K562 (cell line): ENCODE measurements around the gene CDIPT. TPM values are rescaled to one million over a fixed set of nuclear protein-coding genes. Genes with fewer than 3 reads are reported as not detected.

Experiments used
- ATAC-seq: fragments of 200-7000 bp; cut with Tn5 transposase; 3 replicates; pipeline ENCODE4 v1.9.1; 2020; ENCODE audit warnings: moderate library complexity
- BruUV-seq: library from RNA; stranded (reverse); fragments of 400-500 nt; replicated peaks from 2 replicates; lab custom pipeline; 2021; lab: Mats Ljungman, UMichigan
- CTCF ChIA-PET: fragments of 300-600 bp; formaldehyde crosslinking; extraction: SDS; loops from one replicate; lab custom pipeline; 2021; ENCODE audit warnings: low intra/inter-chr PET ratio; lab: Yijun Ruan, JAX
- POLR2A ChIA-PET: fragments of 300-600, 350-650 bp; sonication (Branson Sonifier 250); formaldehyde crosslinking; extraction: SDS; loops from one replicate; lab custom pipeline; 2021; ENCODE audit warnings: antibody characterized with exemption, inconsistent platforms; lab: Yijun Ruan, JAX
- DNase-seq, 4 experiments: peaks; one replicate each; pipeline versions ENCODE4 v3.0.0 to v3.0.0-alpha.2; 2011 to 2018; ENCODE audit warnings: low spot score in 3 of 4, mixed read lengths in 3 of 4; ENCODE audit errors: extremely low read depth in 1 of 4
- FAIRE-seq: peaks from 2 replicates; lab custom pipeline; 2011; peaks lifted over from hg19 to GRCh38; lab: Jason Lieb, UNC
- H2AFZ ChIP-seq: 2 replicates; pipeline ENCODE4 v1.6.0; 2011; ENCODE audit warnings: low read depth, low read length, control low read depth, inconsistent platforms
- H3K27ac ChIP-seq: fragments of 200-600 bp; 3 replicates; pipeline ENCODE4 v1.8.0; 2011; ENCODE audit warnings: low read depth, mild to moderate bottlenecking, control low read depth, inconsistent platforms, low read length, moderate library complexity, mixed read lengths; ENCODE audit errors: extremely low read depth
- H3K27me3 ChIP-seq, 2 experiments: fragments of 300-600 bp in 1 of 2; 2 replicates in 1 of 2; 3 replicates in 1 of 2; pipeline versions ENCODE4 v1.6.0 to v1.8.0; 2011; ENCODE audit warnings: inconsistent platforms in 2 of 2, low read length in 2 of 2, mild to moderate bottlenecking in 1 of 2, mixed read lengths in 1 of 2, moderate library complexity in 1 of 2; ENCODE audit not compliant: control insufficient read depth in 2 of 2, insufficient read depth in 2 of 2
- H3K36me3 ChIP-seq: fragments of 300-600 bp; 3 replicates; pipeline ENCODE4 v1.8.0; 2011; ENCODE audit warnings: mild to moderate bottlenecking, low read length, inconsistent platforms; ENCODE audit not compliant: control insufficient read depth, insufficient read depth
- H3K4me1 ChIP-seq, 2 experiments: fragments of 200-600 bp in 1 of 2; replicated peaks in 1 of 2; 2 replicates in 1 of 2; 3 replicates in 1 of 2; pipeline versions ENCODE4 v1.5.1 to v1.8.0; 2011; ENCODE audit warnings: inconsistent platforms in 2 of 2, low read length in 2 of 2, mild to moderate bottlenecking in 1 of 2, mixed read lengths in 1 of 2, moderate library complexity in 1 of 2; ENCODE audit not compliant: control insufficient read depth in 2 of 2, insufficient read depth in 2 of 2
- H3K4me2 ChIP-seq: 2 replicates; pipeline ENCODE4 v1.6.1; 2011; ENCODE audit warnings: low read length, control low read depth, inconsistent platforms, mixed read lengths; ENCODE audit not compliant: insufficient read depth
- H3K4me3 ChIP-seq: fragments of 200-600 bp; sonication (generic), shearing (Covaris generic); 2 replicates; pipeline ENCODE4 v1.5.1; 2016; ENCODE audit warnings: control low read depth, inconsistent platforms
- H3K79me2 ChIP-seq: fragments of 200-600 bp; 3 replicates; pipeline ENCODE4 v1.8.0; 2011; ENCODE audit warnings: low read length, inconsistent platforms; ENCODE audit not compliant: control insufficient read depth, insufficient read depth
- H3K9ac ChIP-seq, 2 experiments: 2 replicates each; pipeline versions ENCODE4 v1.6.0 to v1.6.1; 2011; ENCODE audit warnings: low read depth in 2 of 2, low read length in 2 of 2, control low read depth in 1 of 2, inconsistent platforms in 1 of 2, mild to moderate bottlenecking in 1 of 2, mixed read lengths in 1 of 2; ENCODE audit not compliant: insufficient read depth in 1 of 2
- H3K9me1 ChIP-seq: one replicate; pipeline ENCODE4 v1.6.0; 2011; ENCODE audit warnings: inconsistent platforms, mild to moderate bottlenecking, low read length, moderate library complexity; ENCODE audit not compliant: control insufficient read depth, insufficient read depth
- H3K9me3 ChIP-seq: replicated peaks from 2 replicates; pipeline ENCODE4 v1.5.1; 2011; ENCODE audit warnings: low read depth, low read length, inconsistent platforms; ENCODE audit not compliant: control insufficient read depth, insufficient read depth
- H4K20me1 ChIP-seq: replicated peaks from 2 replicates; pipeline ENCODE4 v1.6.1; 2011; ENCODE audit warnings: low read length, inconsistent platforms, mixed read lengths; ENCODE audit not compliant: control insufficient read depth, insufficient read depth
- HDAC8 ChIP-seq: fragments of 450-650 bp; IDR thresholded peaks from 2 replicates; pipeline ENCODE4 v1.6.1; 2016; ENCODE audit warnings: mild to moderate bottlenecking, missing genetic modification characterization, moderate library complexity, missing compliant biosample characterization
- KLF13 ChIP-seq: fragments of 450-650 bp; IDR thresholded peaks from 2 replicates; pipeline ENCODE4 v1.6.1; 2016; ENCODE audit warnings: missing genetic modification characterization, low read depth, mild to moderate bottlenecking, missing compliant biosample characterization, moderate library complexity, borderline replicate concordance
- MAZ ChIP-seq, 2 experiments: fragments of 450-650 bp in 1 of 2; sonication (generic) in 1 of 2; formaldehyde crosslinking; IDR thresholded peaks in 1 of 2; conservative IDR thresholded peaks in 1 of 2; 2 replicates each; pipeline versions ENCODE4 v1.4.0 to v1.5.0; 2020; ENCODE audit warnings: mild to moderate bottlenecking in 1 of 2, missing genetic modification reagents in 1 of 2
- NBN ChIP-seq: fragments of 450-650 bp; IDR thresholded peaks from 2 replicates; pipeline ENCODE4 v1.6.1; 2016; ENCODE audit warnings: low read depth, mild to moderate bottlenecking
- NFIC ChIP-seq: fragments of 450-650 bp; IDR thresholded peaks from 2 replicates; pipeline ENCODE4 v1.6.1; 2017; ENCODE audit warnings: mild to moderate bottlenecking, inconsistent platforms
- NR1H2 ChIP-seq: sonication (generic); formaldehyde crosslinking; IDR thresholded peaks from 2 replicates; pipeline ENCODE4 v1.4.0; 2020; ENCODE audit warnings: mild to moderate bottlenecking, missing genetic modification reagents
- PCBP1 ChIP-seq: fragments of 200-400 bp; formaldehyde crosslinking; IDR thresholded peaks from 2 replicates; pipeline ENCODE4 v1.6.1; 2018; ENCODE audit warnings: mild to moderate bottlenecking, low read depth, low read length; ENCODE audit not compliant: poor library complexity, severe bottlenecking
- POLR2AphosphoS2 ChIP-seq: IDR thresholded peaks from 2 replicates; pipeline ENCODE4 v1.6.1; 2012; ENCODE audit warnings: low read length, improper control_type of control experiment
- RBM15 ChIP-seq: fragments of 200-400 bp; formaldehyde crosslinking; IDR thresholded peaks from 2 replicates; pipeline ENCODE4 v1.6.1; 2018; ENCODE audit warnings: mild to moderate bottlenecking, low read length, moderate library complexity; ENCODE audit not compliant: insufficient read depth
- SMAD1 ChIP-seq: fragments of 150-350 bp; IDR thresholded peaks from 2 replicates; pipeline ENCODE4 v1.6.1; 2014; ENCODE audit warnings: low read length, low read depth; ENCODE audit not compliant: partially characterized antibody
- SMAD2 ChIP-seq: fragments of 150-350 bp; IDR thresholded peaks from 2 replicates; pipeline ENCODE4 v1.6.1; 2014; ENCODE audit warnings: low read depth, mild to moderate bottlenecking, low read length
- STAT5B ChIP-seq: fragments of 250-450 bp; sonication (Bioruptor Pico); IDR thresholded peaks from 2 replicates; pipeline ENCODE4 v1.8.0; 2021; ENCODE audit warnings: mild to moderate bottlenecking, inconsistent platforms
- ZKSCAN3 ChIP-seq: fragments of 250-450 bp; sonication (Bioruptor Pico); IDR thresholded peaks from 2 replicates; pipeline ENCODE4 v1.4.0; 2020
- ZNF174 ChIP-seq: fragments of 250-450 bp; sonication (Bioruptor Pico); IDR thresholded peaks from 2 replicates; pipeline ENCODE4 v1.4.0; 2020; ENCODE audit warnings: mild to moderate bottlenecking
- ZNF445 ChIP-seq: fragments of 250-450 bp; sonication (Bioruptor Pico); IDR thresholded peaks from 2 replicates; pipeline ENCODE4 v1.4.0; 2020; ENCODE audit warnings: low read depth, mild to moderate bottlenecking, moderate library complexity
- WGBS: fragments of 100-300 bp; shearing (Covaris generic); methylation state at CpG from one replicate; pipeline ENCODE4 v1.1.6; 2016; ENCODE audit warnings: low coverage, mixed read lengths; ENCODE audit not compliant: insufficient coverage; ENCODE audit errors: missing lambda C conversion rate; 5-methylcytosine and 5-hydroxymethylcytosine counted together
- in situ Hi-C: fragments of 300-500 bp; cut with MboI; formaldehyde crosslinking; loops from 4 replicates; pipeline ENCODE4 v1.15.0; 2018; ENCODE audit warnings: inconsistent platforms, mixed read lengths
- intact Hi-C: fragments of 100-400 bp; cut with micrococcal nuclease; formaldehyde crosslinking; loops from 2 replicates; pipeline ENCODE4 v1.14.2; 2022
- polyA plus RNA-seq, 8 experiments: library from polyadenylated mRNA; depleted of rRNA in 4 of 8; stranded (reverse) in 5 of 8; unstranded in 3 of 8; fragments of >200 nt; fragmentation: Nextera tagmentation in 2 of 8; fragmentation: Illumina TruSeq in 1 of 8; extraction: Ambion mirVana in 2 of 8; extraction: Trizol in 1 of 8; gene quantifications; 2 replicates each; pipeline versions ENCODE4 v1.2.1 to v1.2.3, GENCODE V29; 2011 to 2014; ENCODE audit warnings: inconsistent platforms in 1 of 8, missing spikeins in 1 of 8
- total RNA-seq, 7 experiments: library from RNA; depleted of rRNA in 6 of 7; stranded (reverse); fragments of >200 nt in 6 of 7; fragmentation: Illumina TruSeq in 2 of 7; extraction: Trizol in 2 of 7; gene quantifications; 2 replicates each; pipeline versions ENCODE4 v1.2.1 to v1.2.3, GENCODE V29; 2011 to 2021; ENCODE audit warnings: low replicate concordance in 1 of 7
- TF ChIP-seq, protein P1 (sequence below): fragments of 250-450 bp; sonication (Bioruptor Pico); IDR thresholded peaks from 2 replicates; pipeline ENCODE4 v1.8.0; 2021; ENCODE audit warnings: borderline replicate concordance, mild to moderate bottlenecking, moderate library complexity; ENCODE audit not compliant: poor library complexity, severe bottlenecking
- TF ChIP-seq, protein P2 (sequence below), 2 experiments: fragments of 450-650 bp in 1 of 2; IDR thresholded peaks; 2 replicates each; pipeline ENCODE4 v1.6.1; 2011 to 2017; ENCODE audit warnings: low read depth in 2 of 2, antibody characterized with exemption in 1 of 2, borderline replicate concordance in 1 of 2, low read length in 1 of 2, mild to moderate bottlenecking in 1 of 2, mixed read lengths in 1 of 2; ENCODE audit not compliant: control insufficient read depth in 1 of 2

The CDIPT gene
- total and polyA plus RNA-seq, 9 of the 15 experiments (the other 6 are each of a cell fraction or from before 2014, with no cell fraction given): 1.3 to 37.0 (median 23.0) TPM

DNA sequence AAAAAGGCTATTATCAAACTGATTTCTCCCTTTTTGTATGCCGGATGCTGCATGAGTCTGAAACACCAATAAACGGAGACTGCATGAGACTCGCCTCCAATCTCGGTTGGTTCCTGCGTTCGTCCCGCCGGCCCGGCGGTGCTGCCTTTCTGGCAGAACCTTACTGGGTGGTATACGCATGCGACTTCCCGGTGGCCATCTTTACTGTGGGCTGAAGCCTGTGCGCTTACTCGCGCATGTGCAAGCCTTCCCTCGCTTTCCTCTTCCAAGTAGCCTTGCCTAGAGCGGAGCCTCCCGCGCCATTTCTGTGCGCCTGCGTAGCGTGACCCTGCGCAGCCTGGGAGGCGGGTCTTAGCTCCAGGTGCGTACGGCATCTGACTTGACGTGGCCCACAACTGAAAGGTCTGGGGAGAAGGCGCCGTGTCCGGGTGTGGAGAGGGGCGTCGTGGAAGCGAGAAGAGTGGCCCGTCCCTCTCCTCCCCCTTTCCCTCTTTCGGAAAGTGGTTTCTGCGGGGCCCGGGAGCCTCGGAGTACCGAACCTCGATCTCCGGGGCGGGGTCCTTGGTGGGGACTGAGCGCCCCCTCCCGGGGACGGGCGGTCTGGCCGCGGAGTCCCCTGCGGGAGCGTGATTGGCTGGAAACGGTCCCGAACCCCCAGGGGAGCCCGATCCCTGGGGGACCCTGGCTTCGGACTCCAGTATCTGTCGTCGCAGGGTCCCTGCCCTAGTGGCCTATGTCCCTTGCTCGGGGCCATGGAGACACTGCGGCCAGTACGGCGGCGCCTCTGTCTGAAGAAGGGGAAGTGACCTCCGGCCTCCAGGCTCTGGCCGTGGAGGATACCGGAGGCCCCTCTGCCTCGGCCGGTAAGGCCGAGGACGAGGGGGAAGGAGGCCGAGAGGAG lies 47.0 kb downstream of the CDIPT start, which contains the start of gene PAGR1:
Gene PAGR1, plus strand, starts transcription at position 360 of the 901 bp plus-strand sequence. Its CDS starts 374 bp downstream, at position 734.
- peak within 1 kb of the TSS; percentile 62 to 91 for H3K9ac ChIP-seq
- peaks cover 21% of the 10 kb centered on the region for H3K79me2 ChIP-seq
- ChIA-PET CTCF (interaction anchor here (0.7 to 1.9 kb wide), 3 partner anchors 8 to 207 kb away, joined by 3 to 5 read pairs (median 5); partner anchors contain the start of gene C16orf92), POLR2A (interaction anchor here (0.5 to 2.5 kb wide), 14 partner anchors 9 to 249 kb away, joined by 3 to 8 read pairs (median 4); partner anchors contain the start of gene MAZ)
- peaks cover under 1% of the 10 kb centered on the region; the same call in 1 of the 2 replicates for H4K20me1 ChIP-seq
- intact Hi-C loops: loop anchor here (5.0 to 10.0 kb wide), 2 partner anchors 114 to 209 kb away; partner anchors contain the start of gene C16orf92
- H3K36me3 ChIP-seq: peaks cover 23% of the 10 kb centered on the region
- TSS peak; percentile 77 for BruUV-seq
- H3K27me3 ChIP-seq: no peaks in the 10 kb centered on the region
- peak within 1 kb of the TSS; percentile 71 for H3K27ac ChIP-seq
- peak; percentile 91 to 99 (median 93) for DNase-seq
- peak; percentile 99 for FAIRE-seq
- 1% methylated on average over 61 of the region's 70 CpGs for WGBS
- ATAC-seq: peak; percentile 81
- H2AFZ ChIP-seq: peak within 1 kb of the TSS; percentile 95
- peak within 1 kb of the TSS; percentile 78 for H3K4me2 ChIP-seq
- no peaks in the 10 kb centered on the region for H3K9me3 ChIP-seq
- peaks cover 28 to 73% of the 10 kb centered on the region in 2 experiments for H3K4me1 ChIP-seq
- H3K4me3 ChIP-seq: peak within 1 kb of the TSS; percentile 68
- in situ Hi-C loops: no loop called here
- no peaks in the 10 kb centered on the region for H3K9me1 ChIP-seq
- TF ChIP-seq HDAC8 (tag): peak; percentile 55; the same call in 1 of the 2 replicates
- TF ChIP-seq ZNF174: no peak
- peak; percentile 77 for TF ChIP-seq NFIC
- TF ChIP-seq, protein P1, sequence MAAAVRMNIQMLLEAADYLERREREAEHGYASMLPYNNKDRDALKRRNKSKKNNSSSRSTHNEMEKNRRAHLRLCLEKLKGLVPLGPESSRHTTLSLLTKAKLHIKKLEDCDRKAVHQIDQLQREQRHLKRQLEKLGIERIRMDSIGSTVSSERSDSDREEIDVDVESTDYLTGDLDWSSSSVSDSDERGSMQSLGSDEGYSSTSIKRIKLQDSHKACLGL: no peak
- TF ChIP-seq MAZ (CRISPR knock-in tag; conservative IDR thresholded peaks at IDR 0.05 in 1 of 2, IDR thresholded peaks at IDR 0.05 in 1 of 2): peak; percentile 42 to 89; a peak in 3 of 4 replicates
- TF ChIP-seq POLR2AphosphoS2: peak; percentile 71; the same call in 1 of the 2 replicates
- peak; percentile 57 for TF ChIP-seq SMAD1
- no peak for TF ChIP-seq RBM15
- no peak for TF ChIP-seq ZKSCAN3 (CRISPR knock-in tag)
- TF ChIP-seq, protein P2, sequence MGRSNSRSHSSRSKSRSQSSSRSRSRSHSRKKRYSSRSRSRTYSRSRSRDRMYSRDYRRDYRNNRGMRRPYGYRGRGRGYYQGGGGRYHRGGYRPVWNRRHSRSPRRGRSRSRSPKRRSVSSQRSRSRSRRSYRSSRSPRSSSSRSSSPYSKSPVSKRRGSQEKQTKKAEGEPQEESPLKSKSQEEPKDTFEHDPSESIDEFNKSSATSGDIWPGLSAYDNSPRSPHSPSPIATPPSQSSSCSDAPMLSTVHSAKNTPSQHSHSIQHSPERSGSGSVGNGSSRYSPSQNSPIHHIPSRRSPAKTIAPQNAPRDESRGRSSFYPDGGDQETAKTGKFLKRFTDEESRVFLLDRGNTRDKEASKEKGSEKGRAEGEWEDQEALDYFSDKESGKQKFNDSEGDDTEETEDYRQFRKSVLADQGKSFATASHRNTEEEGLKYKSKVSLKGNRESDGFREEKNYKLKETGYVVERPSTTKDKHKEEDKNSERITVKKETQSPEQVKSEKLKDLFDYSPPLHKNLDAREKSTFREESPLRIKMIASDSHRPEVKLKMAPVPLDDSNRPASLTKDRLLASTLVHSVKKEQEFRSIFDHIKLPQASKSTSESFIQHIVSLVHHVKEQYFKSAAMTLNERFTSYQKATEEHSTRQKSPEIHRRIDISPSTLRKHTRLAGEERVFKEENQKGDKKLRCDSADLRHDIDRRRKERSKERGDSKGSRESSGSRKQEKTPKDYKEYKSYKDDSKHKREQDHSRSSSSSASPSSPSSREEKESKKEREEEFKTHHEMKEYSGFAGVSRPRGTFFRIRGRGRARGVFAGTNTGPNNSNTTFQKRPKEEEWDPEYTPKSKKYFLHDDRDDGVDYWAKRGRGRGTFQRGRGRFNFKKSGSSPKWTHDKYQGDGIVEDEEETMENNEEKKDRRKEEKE (IDR thresholded peaks at IDR 0.05; ENCODE audit: borderline replicate concordance in 1 of 2, control insufficient read depth in 1 of 2, low read depth in 2 of 2, low read length in 1 of 2): no peak
- peak; percentile 61; the same call in 1 of the 2 replicates for TF ChIP-seq KLF13 (tag)
- TF ChIP-seq NBN: 0 out of 2 replicates have a peak, but pooled peaks have one; percentile 45
- TF ChIP-seq STAT5B (CRISPR knock-in tag): no peak
- TF ChIP-seq ZNF445 (CRISPR knock-in tag): no peak
- TF ChIP-seq PCBP1: peak; percentile 61
- no peak for TF ChIP-seq SMAD2
- TF ChIP-seq NR1H2 (CRISPR knock-in tag): peak; percentile 76; the same call in 1 of the 2 replicates
